ENCODE measurements around the gene PRR11. TPM values are rescaled to one million over a fixed set of nuclear protein-coding genes. Genes with fewer than 3 reads are reported as not detected.

The PRR11 gene
- total and polyA plus RNA-seq, 4 donors = 4.1 to 21.6 (median 11.3) TPM

DNA sequence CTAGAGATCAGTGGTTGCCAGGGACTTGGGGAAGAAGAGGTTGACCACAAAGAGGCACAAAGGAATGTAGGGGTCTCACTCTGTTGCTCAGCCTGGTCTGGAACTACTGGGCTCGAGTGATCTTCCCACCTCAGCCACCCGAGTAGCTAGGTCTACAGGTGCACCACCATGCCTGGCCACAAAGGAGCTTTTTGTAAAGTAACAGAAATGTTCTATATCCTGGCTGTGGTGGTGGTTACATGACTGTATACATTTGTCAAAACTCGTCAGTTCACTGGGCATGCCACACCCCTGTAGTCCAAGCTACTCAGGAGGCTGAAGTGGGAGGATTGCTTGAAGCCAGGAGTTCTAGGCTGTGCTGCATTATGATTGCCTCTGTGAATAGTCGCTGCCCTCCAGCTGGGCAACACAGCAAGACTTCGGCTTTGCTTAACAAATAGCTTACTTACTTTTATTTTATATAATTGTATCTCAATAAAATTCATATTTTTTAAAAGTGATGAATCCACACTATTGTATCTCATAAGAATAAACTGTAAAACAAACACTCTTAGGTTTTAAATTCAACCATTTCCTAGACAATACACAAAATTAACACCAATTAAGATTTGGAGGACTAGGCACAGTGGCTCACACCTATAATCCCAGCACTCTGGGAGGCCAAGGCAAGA, 5.6 kb upstream of the PRR11 start:
- Histone ChIP-seq H3K36me3 (ENCODE audit: control insufficient read depth, insufficient read depth, low read length) (no peaks in the 10 kb centered on the region), H3K9me3 (ENCODE audit: control insufficient read depth, insufficient read depth, low read length) (no peaks in the 10 kb centered on the region), H3K4me1 (ENCODE audit: control insufficient read depth, insufficient read depth, low read length) (peaks cover 3% of the 10 kb centered on the region), H3K4me3 (ENCODE audit: low read depth, low read length) (no peak overlapping the region), H3K27ac (ENCODE audit: low read depth, low read length) (no peak overlapping the region), H3K27me3 (ENCODE audit: control insufficient read depth, insufficient read depth, low read length) (no peaks in the 10 kb centered on the region)
- DNase-seq (ENCODE audit: low read depth in 4 of 6, low spot score in 6 of 6) = no peak
- 100% methylated on average over 1 of the region's 5 CpGs for whole genome bisulfite sequencing (ENCODE audit: insufficient coverage)

DNA sequence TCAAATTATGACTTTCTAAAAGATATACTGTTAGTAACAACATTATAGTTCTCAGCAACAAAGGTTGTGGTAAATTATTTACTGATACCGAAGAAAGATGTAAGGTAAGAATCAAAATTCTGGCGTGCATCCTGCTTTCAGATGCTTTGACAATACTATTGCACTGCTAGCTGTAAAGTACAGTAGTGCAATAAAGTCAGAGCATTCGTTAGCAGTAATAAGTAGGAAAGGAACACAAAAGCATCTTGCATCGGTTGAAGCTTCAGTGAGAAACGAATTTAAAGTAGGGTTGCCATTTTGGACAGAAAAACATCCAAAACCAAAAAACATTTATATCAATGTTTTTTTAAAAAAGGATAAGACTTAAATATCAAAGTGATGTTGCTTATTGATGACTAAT, 4.5 kb upstream of the PRR11 start:
- WGBS (ENCODE audit: insufficient coverage) = 20% methylated on average over 1 of the region's 5 CpGs
- H3K4me3 ChIP-seq (ENCODE audit: low read depth, low read length) = peak overlapping the region; percentile 17
- H3K9me3 ChIP-seq (ENCODE audit: control insufficient read depth, insufficient read depth, low read length) = no peaks in the 10 kb centered on the region
- H3K27me3 ChIP-seq (ENCODE audit: control insufficient read depth, insufficient read depth, low read length) = no peaks in the 10 kb centered on the region
- peaks cover 3% of the 10 kb centered on the region for H3K4me1 ChIP-seq (ENCODE audit: control insufficient read depth, insufficient read depth, low read length)
- H3K36me3 ChIP-seq (ENCODE audit: control insufficient read depth, insufficient read depth, low read length) = no peaks in the 10 kb centered on the region
- peak overlapping the region; percentile 19 for H3K27ac ChIP-seq (ENCODE audit: low read depth, low read length)
- DNase-seq (ENCODE audit: low read depth in 4 of 6, low spot score in 6 of 6) = peak in 2 of 6 donors; percentile 36 to 66

DNA sequence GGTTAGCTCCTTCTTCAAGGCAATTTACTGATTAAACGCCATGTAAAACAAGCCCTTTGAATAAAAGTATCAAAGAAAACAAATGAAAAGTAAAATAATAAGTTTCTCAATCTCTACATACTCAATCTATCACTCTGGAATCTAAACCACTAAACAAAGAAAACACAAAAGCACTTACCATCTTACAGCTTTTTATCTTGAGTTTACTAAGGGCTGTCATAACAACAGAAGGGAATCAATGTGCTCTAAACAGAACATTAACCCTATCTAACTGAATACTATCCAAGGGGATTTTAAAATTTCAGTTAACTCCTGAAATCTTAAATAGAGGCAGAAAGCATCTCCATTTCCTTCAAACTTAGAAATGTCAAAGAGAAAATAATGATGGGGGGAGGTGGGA, 4.0 kb upstream of the PRR11 start:
- peaks cover 3% of the 10 kb centered on the region for H3K4me1 ChIP-seq (ENCODE audit: control insufficient read depth, insufficient read depth, low read length)
- H3K27ac ChIP-seq (ENCODE audit: low read depth, low read length) = peak overlapping the region; percentile 19
- no CpG with 5 or more reads among the region's 1 CpG for WGBS (ENCODE audit: insufficient coverage)
- H3K27me3 ChIP-seq (ENCODE audit: control insufficient read depth, insufficient read depth, low read length) = no peaks in the 10 kb centered on the region
- DNase-seq (ENCODE audit: low read depth in 4 of 6, low spot score in 6 of 6) = peak in 2 of 6 donors; percentile 9 to 24
- H3K4me3 ChIP-seq (ENCODE audit: low read depth, low read length) = peak overlapping the region; percentile 17
- no peaks in the 10 kb centered on the region for H3K9me3 ChIP-seq (ENCODE audit: control insufficient read depth, insufficient read depth, low read length)
- H3K36me3 ChIP-seq (ENCODE audit: control insufficient read depth, insufficient read depth, low read length) = no peaks in the 10 kb centered on the region

DNA sequence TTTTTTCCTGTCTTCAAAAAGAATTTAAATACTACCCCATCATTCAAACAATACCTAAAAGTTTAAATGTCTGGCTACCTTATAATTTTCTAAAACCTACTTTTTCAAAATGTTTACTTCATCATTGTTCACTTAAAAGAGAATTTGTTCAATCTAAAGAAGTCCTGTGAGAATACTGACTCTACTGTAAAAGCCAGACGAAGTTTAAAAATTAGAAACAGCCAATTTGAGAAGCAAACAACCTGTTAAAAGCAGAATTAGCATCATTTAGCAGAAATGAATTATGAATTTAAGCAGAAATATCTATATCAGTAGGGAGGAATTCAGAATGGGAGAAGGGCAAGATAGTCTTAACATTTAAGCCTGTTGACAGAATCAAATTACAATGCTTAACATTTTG, 2.6 kb upstream of the PRR11 start:
- no peaks in the 10 kb centered on the region for H3K9me3 ChIP-seq (ENCODE audit: control insufficient read depth, insufficient read depth, low read length)
- H3K36me3 ChIP-seq (ENCODE audit: control insufficient read depth, insufficient read depth, low read length) = no peaks in the 10 kb centered on the region
- no peaks in the 10 kb centered on the region for H3K27me3 ChIP-seq (ENCODE audit: control insufficient read depth, insufficient read depth, low read length)
- no CpG with 5 or more reads among the region's 1 CpG for WGBS (ENCODE audit: insufficient coverage)
- H3K27ac ChIP-seq (ENCODE audit: low read depth, low read length) = peak overlapping the region; percentile 58
- peak overlapping the region; percentile 91 for H3K4me3 ChIP-seq (ENCODE audit: low read depth, low read length)
- H3K4me1 ChIP-seq (ENCODE audit: control insufficient read depth, insufficient read depth, low read length) = peaks cover 3% of the 10 kb centered on the region
- DNase-seq (ENCODE audit: low read depth in 4 of 6, low spot score in 6 of 6) = peak in 1 of 6 donors; percentile 3

DNA sequence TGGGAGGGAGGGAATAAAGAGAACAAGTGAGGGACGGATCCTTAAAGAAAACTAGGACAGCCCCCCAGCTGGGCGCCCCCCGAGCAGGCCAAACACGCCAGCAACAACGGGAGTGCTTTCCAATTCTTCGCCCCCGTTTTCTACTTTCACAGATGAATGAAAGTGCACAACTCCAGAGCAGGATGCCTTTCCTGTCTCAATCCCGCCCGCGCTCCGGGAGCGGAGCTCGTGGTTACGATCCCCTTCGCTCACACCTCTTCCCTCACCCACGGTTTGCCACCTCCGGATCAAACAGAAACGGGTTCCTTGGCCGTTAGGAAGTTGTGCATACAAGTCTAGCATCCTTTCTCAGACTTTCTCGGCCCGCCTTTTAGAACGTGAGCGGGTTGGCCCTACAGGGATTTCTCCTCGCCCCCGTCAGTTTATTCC, 1.2 kb upstream of the PRR11 start:
- peaks cover 3% of the 10 kb centered on the region for H3K4me1 ChIP-seq (ENCODE audit: control insufficient read depth, insufficient read depth, low read length)
- no peaks in the 10 kb centered on the region for H3K36me3 ChIP-seq (ENCODE audit: control insufficient read depth, insufficient read depth, low read length)
- no peaks in the 10 kb centered on the region for H3K9me3 ChIP-seq (ENCODE audit: control insufficient read depth, insufficient read depth, low read length)
- DNase-seq (ENCODE audit: low read depth in 4 of 6, low spot score in 6 of 6) = no peak
- H3K27me3 ChIP-seq (ENCODE audit: control insufficient read depth, insufficient read depth, low read length) = no peaks in the 10 kb centered on the region
- H3K27ac ChIP-seq (ENCODE audit: low read depth, low read length) = peak overlapping the region; percentile 98
- H3K4me3 ChIP-seq (ENCODE audit: low read depth, low read length) = peak overlapping the region; percentile 91
- WGBS (ENCODE audit: insufficient coverage) = 0% methylated on average over 25 of the region's 25 CpGs

DNA sequence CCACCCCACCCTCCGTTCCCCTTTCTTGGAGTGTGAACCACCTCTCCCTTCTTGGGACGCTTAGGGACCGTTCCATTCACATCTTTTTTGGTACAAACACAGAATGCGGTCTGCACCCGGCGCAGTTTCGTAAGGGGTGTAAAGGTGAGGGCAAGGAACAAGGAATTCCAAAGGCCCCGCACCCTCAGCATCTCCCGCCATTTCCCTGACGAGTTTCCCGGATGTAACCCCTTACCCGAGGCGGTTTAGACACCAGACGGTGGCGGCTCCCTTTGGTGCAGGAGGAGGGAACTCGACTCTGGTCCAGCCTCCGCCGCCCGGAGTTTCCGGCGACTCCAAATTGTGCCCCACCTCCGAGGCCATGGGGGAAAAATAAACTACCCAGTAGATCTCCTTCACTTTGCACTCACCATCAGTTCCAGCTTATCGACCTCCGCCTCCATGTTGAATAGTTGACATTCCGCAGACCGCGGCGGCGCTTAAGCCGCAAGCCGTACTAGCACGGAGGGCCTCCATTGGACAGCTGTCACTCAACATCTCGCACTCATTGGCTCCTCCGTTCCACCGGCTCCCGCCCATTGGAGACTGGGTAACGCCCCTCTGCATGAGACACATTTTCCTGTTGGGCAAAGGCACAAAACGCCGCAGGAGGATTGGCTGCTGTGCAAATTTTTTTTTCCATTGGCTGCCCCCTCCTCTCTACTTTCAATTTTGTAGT, 666 bp upstream of the PRR11 start, which contains the start of gene SKA2:
SKA2 (minus strand) TSS at position 466 of the 718 bp plus-strand sequence; CDS start at position 443, 23 bp downstream.
- H3K27ac ChIP-seq (ENCODE audit: low read depth, low read length) = peak within 1 kb of the TSS; percentile 98
- peaks cover 3% of the 10 kb centered on the region for H3K4me1 ChIP-seq (ENCODE audit: control insufficient read depth, insufficient read depth, low read length)
- DNase-seq (ENCODE audit: low read depth in 4 of 6, low spot score in 6 of 6) = peak in 5 of 6 donors; percentile 77 to 98 (median 86)
- WGBS (ENCODE audit: insufficient coverage) = 0% methylated on average over 34 of the region's 39 CpGs
- no peaks in the 10 kb centered on the region for H3K27me3 ChIP-seq (ENCODE audit: control insufficient read depth, insufficient read depth, low read length)
- no peaks in the 10 kb centered on the region for H3K9me3 ChIP-seq (ENCODE audit: control insufficient read depth, insufficient read depth, low read length)
- peak within 1 kb of the TSS; percentile 91 for H3K4me3 ChIP-seq (ENCODE audit: low read depth, low read length)
- no peaks in the 10 kb centered on the region for H3K36me3 ChIP-seq (ENCODE audit: control insufficient read depth, insufficient read depth, low read length)

DNA sequence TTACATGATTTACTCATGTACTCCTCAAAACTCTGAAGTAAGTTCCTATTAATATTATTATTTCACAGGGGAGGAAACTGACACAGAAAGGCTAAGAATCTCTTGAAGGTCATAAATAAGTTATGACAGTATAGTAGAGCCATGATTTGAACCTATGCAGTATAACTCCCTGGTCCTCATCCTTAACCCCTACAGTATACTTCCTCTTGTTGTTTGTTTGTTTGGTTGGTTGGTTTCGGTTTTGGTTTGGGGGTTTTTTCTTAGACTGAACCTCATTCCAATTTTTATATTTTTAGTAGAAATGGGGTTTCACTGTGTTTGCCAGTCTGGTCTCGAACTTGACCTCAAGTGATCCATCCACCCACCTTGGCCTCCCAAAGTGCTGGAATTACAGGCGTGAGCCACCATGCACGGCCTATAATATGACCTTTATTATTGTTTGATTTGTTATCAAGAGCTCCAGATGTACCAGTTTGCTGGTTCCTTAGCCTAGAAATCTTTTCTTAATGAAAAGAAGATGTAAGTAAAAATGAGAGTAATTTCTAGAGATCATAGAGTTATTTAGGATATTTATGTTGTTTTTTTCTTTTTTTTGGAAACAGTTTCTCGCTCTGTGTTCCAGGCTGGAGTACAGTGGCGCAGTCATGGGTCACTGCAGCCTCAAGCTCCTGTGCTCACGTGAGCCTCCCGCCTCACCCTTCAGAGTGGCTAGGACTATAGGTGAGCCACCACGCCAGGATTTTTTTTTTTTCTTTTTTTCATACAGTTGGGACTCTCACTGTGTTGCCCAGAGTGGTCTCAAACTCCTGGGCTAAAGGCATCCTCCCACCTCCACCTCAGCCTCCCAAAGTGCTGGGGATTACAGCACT, 4.8 kb downstream of the PRR11 start:
- no peaks in the 10 kb centered on the region for H3K36me3 ChIP-seq (ENCODE audit: control insufficient read depth, insufficient read depth, low read length)
- no peaks in the 10 kb centered on the region for H3K27me3 ChIP-seq (ENCODE audit: control insufficient read depth, insufficient read depth, low read length)
- no peak overlapping the region for H3K4me3 ChIP-seq (ENCODE audit: low read depth, low read length)
- DNase-seq (ENCODE audit: low read depth in 4 of 6, low spot score in 6 of 6) = no peak
- H3K9me3 ChIP-seq (ENCODE audit: control insufficient read depth, insufficient read depth, low read length) = no peaks in the 10 kb centered on the region
- 100% methylated on average over 3 of the region's 9 CpGs for WGBS (ENCODE audit: insufficient coverage)
- H3K4me1 ChIP-seq (ENCODE audit: control insufficient read depth, insufficient read depth, low read length) = peaks cover 10% of the 10 kb centered on the region
- no peak overlapping the region for H3K27ac ChIP-seq (ENCODE audit: low read depth, low read length)

DNA sequence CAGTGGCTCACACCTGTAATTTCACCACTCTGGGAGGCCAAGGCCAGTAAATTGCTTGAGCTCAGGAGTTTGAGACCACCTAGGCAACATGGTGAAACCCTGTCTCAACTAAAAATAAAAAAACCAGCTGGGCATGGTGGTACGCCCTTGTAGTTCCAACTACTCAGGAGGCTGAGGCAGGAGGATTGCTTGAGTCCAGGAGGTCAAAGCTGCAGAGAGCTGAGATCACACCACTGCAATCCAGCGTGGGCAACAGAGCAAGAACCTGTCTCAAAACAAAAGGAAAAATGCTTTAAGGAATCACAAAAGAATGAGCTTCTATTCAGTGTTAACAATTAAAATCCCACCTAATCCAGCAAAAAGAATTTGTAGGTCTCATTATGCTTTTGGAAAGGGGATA, 5.9 kb downstream of the PRR11 start:
- Histone ChIP-seq H3K9me3 (ENCODE audit: control insufficient read depth, insufficient read depth, low read length) (no peaks in the 10 kb centered on the region), H3K4me1 (ENCODE audit: control insufficient read depth, insufficient read depth, low read length) (peaks cover 13% of the 10 kb centered on the region), H3K4me3 (ENCODE audit: low read depth, low read length) (no peak overlapping the region), H3K27ac (ENCODE audit: low read depth, low read length) (no peak overlapping the region), H3K36me3 (ENCODE audit: control insufficient read depth, insufficient read depth, low read length) (no peaks in the 10 kb centered on the region), H3K27me3 (ENCODE audit: control insufficient read depth, insufficient read depth, low read length) (no peaks in the 10 kb centered on the region)
- 100% methylated on average over 1 of the region's 2 CpGs for WGBS (ENCODE audit: insufficient coverage)
- no peak for DNase-seq (ENCODE audit: low read depth in 4 of 6, low spot score in 6 of 6)

DNA sequence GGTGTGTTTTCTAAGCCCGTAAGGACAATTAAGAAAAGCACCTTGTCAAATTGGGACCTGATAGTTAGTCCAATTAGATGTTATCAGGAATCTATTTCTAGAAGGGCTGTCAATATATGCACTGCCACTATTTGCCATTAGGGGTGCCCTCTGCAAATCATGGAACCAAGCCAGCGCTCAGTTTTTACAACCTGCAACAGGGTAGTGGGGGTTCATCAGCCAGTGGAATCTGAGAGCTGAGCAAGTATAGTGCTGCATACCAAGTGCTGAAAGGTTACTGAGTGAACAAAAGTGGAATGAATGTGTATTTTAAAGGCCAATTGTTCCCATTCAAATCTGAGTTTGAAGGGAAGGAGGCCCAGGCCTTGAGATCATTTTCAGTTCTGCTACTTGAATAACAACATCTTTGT, 10.4 kb downstream of the PRR11 start:
- 11% methylated on average over 1 of the region's 2 CpGs for WGBS (ENCODE audit: insufficient coverage)
- no peak overlapping the region for H3K4me3 ChIP-seq (ENCODE audit: low read depth, low read length)
- no peaks in the 10 kb centered on the region for H3K27me3 ChIP-seq (ENCODE audit: control insufficient read depth, insufficient read depth, low read length)
- H3K27ac ChIP-seq (ENCODE audit: low read depth, low read length) = peak overlapping the region; percentile 74
- no peaks in the 10 kb centered on the region for H3K9me3 ChIP-seq (ENCODE audit: control insufficient read depth, insufficient read depth, low read length)
- DNase-seq (ENCODE audit: low read depth in 4 of 6, low spot score in 6 of 6) = peak in 5 of 6 donors; percentile 67 to 94 (median 78)
- peaks cover 2% of the 10 kb centered on the region for H3K36me3 ChIP-seq (ENCODE audit: control insufficient read depth, insufficient read depth, low read length)
- peaks cover 18% of the 10 kb centered on the region for H3K4me1 ChIP-seq (ENCODE audit: control insufficient read depth, insufficient read depth, low read length)

All from spinal cord (tissue), 10 donors.